Measurements from ENCODE around the gene CIB1. TPM values are rescaled to one million over a fixed set of nuclear protein-coding genes. Genes with fewer than 3 reads are reported as not detected.

The CIB1 gene
- total and polyA plus RNA-seq, 5 donors from 2014 or later: 148 to 263 (median 216) TPM

DNA sequence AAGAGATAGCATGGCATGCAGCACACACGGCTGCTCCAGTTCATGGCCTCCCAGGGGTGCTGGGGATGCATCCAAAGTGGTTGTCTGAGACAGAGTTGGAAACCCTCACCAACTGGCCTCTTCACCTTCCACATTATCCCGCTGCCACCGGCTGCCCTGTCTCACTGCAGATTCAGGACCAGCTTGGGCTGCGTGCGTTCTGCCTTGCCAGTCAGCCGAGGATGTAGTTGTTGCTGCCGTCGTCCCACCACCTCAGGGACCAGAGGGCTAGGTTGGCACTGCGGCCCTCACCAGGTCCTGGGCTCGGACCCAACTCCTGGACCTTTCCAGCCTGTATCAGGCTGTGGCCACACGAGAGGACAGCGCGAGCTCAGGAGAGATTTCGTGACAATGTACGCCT, 4.8 kb downstream of the CIB1 start:
- Histone ChIP-seq H3K9me3 (ENCODE audit: control insufficient read depth in 2 of 2, low read length in 2 of 2) (no peaks in the 10 kb centered on the region), H3K4me1 (ENCODE audit: control insufficient read depth, insufficient read depth, low read length, poor library complexity, severe bottlenecking) (peaks cover 41% of the 10 kb centered on the region), H3K4me3 (ENCODE audit: low read depth, low read length) (no peak overlapping the region), H3K36me3 (ENCODE audit: control insufficient read depth, insufficient read depth, low read length) (peaks cover 36% of the 10 kb centered on the region), H3K27ac (ENCODE audit: insufficient read depth, low read length, poor library complexity, severe bottlenecking) (no peak overlapping the region), H3K27me3 (ENCODE audit: control insufficient read depth, insufficient read depth, low read length) (no peaks in the 10 kb centered on the region)
- Mint-ChIP-seq H3K9me3 (no peaks in the 10 kb centered on the region), H3K4me3 (peak overlapping the region in 2 of 4 donors; percentile 22 to 47), H3K27me3 (no peaks in the 10 kb centered on the region), H3K27ac (peak overlapping the region; percentile 90 to 100 (median 98)), H3K36me3 (peaks cover 18% of the 10 kb centered on the region), H3K4me1 (peaks cover 9 to 40% (median 27%) of the 10 kb centered on the region in 4 donors)
- ATAC-seq (ENCODE audit: low read depth in 2 of 2) (no peak), DNase-seq (no peak)

DNA sequence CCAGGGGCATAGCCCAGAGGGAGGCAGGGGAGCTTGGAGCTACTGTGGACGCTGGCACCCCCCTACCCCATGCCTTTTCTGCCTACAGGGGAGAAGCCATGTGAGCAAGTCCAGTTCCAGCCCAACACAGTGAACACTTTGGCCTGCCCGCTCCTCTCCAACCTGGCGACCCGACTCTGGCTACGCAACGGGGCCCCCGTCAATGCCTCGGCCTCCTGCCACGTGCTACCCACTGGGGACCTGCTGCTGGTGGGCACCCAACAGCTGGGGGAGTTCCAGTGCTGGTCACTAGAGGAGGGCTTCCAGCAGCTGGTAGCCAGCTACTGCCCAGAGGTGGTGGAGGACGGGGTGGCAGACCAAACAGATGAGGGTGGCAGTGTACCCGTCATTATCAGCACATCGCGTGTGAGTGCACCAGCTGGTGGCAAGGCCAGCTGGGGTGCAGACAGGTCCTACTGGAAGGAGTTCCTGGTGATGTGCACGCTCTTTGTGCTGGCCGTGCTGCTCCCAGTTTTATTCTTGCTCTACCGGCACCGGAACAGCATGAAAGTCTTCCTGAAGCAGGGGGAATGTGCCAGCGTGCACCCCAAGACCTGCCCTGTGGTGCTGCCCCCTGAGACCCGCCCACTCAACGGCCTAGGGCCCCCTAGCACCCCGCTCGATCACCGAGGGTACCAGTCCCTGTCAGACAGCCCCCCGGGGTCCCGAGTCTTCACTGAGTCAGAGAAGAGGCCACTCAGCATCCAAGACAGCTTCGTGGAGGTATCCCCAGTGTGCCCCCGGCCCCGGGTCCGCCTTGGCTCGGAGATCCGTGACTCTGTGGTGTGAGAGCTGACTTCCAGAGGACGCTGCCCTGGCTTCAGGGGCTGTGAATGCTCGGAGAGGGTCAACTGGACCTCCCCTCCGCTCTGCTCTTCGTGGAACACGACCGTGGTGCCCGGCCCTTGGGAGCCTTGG, 5.6 kb downstream of the CIB1 start:
- ATAC-seq (ENCODE audit: low read depth in 2 of 2) (no peak), DNase-seq (no peak)
- Histone ChIP-seq H3K27ac (ENCODE audit: insufficient read depth, low read length, poor library complexity, severe bottlenecking) (peak overlapping the region; percentile 1), H3K4me1 (ENCODE audit: control insufficient read depth, insufficient read depth, low read length, poor library complexity, severe bottlenecking) (peaks cover 39% of the 10 kb centered on the region), H3K36me3 (ENCODE audit: control insufficient read depth, insufficient read depth, low read length) (peaks cover 41% of the 10 kb centered on the region), H3K4me3 (ENCODE audit: low read depth, low read length) (no peak overlapping the region), H3K9me3 (ENCODE audit: control insufficient read depth in 2 of 2, low read length in 2 of 2) (no peaks in the 10 kb centered on the region), H3K27me3 (ENCODE audit: control insufficient read depth, insufficient read depth, low read length) (no peaks in the 10 kb centered on the region)
- Mint-ChIP-seq H3K4me3 (no peak overlapping the region), H3K27ac (peak overlapping the region; percentile 7 to 100 (median 38)), H3K9me3 (no peaks in the 10 kb centered on the region), H3K4me1 (peaks cover 9 to 40% (median 27%) of the 10 kb centered on the region in 4 donors), H3K27me3 (no peaks in the 10 kb centered on the region), H3K36me3 (peaks cover 21% of the 10 kb centered on the region)

DNA sequence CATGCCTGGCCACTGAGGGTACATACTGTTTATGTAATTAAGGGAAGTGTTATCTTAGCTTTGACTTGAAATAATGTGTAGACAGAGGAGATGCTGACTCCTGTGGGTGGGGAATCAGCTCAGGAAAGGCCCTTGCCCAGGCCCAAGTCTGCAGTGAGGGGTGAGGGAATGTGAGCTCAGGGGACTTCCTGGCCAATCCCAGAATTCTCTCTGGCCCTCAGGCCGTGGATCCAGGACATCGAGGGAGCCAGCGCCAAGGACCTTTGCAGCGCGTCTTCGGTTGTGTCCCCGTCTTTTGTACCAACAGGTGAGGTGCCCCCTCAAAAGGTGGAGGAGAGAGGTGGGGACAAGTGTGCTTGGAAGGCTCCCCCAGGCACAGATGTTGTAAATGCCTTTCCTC, 6.4 kb downstream of the CIB1 start:
- no peak for DNase-seq
- peaks cover 31% of the 10 kb centered on the region for H3K4me1 ChIP-seq (ENCODE audit: control insufficient read depth, insufficient read depth, low read length, poor library complexity, severe bottlenecking)
- H3K4me3 ChIP-seq (ENCODE audit: low read depth, low read length): no peak overlapping the region
- no peaks in the 10 kb centered on the region for H3K27me3 Mint-ChIP-seq
- ATAC-seq (ENCODE audit: low read depth in 2 of 2): no peak
- H3K27ac ChIP-seq (ENCODE audit: insufficient read depth, low read length, poor library complexity, severe bottlenecking): no peak overlapping the region
- peaks cover 41% of the 10 kb centered on the region for H3K36me3 ChIP-seq (ENCODE audit: control insufficient read depth, insufficient read depth, low read length)
- H3K4me3 Mint-ChIP-seq: peak overlapping the region in 2 of 4 donors; percentile 29 to 32
- H3K9me3 Mint-ChIP-seq: no peaks in the 10 kb centered on the region
- H3K4me1 Mint-ChIP-seq: peaks cover 9 to 32% (median 23%) of the 10 kb centered on the region in 4 donors
- H3K9me3 ChIP-seq (ENCODE audit: control insufficient read depth in 2 of 2, low read length in 2 of 2): no peaks in the 10 kb centered on the region
- peaks cover 21% of the 10 kb centered on the region for H3K36me3 Mint-ChIP-seq
- H3K27ac Mint-ChIP-seq: no peak overlapping the region
- H3K27me3 ChIP-seq (ENCODE audit: control insufficient read depth, insufficient read depth, low read length): no peaks in the 10 kb centered on the region

DNA sequence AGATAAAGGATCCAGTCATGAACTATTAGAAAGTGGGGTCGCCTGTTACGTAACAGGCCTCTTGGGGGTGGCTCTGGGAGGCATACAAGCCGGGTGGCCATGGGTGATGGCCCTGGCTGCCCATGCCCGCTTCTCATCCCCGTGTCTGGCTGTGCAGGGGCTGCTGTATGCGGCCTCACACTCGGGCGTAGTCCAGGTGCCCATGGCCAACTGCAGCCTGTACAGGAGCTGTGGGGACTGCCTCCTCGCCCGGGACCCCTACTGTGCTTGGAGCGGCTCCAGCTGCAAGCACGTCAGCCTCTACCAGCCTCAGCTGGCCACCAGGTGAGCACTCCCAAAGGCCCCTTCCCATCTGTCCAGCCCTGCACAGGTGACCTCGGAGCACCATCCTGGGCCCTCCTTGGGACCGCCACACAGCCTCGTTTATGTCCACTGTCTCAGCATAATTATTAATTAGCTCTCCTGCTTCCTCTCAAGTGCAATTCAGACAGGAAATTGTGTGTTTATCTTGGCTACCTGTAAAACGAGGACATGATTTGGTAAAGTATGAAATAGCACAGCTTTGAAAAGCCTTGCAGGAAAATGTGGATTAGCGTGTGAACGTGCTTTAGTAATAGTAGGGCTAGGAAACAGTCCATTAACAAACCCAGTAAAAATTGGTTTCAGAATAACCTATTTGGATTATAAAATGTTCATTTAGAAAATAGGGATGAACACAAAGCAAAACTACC, 8.1 kb downstream of the CIB1 start:
- H3K27ac Mint-ChIP-seq: no peak overlapping the region

DNA sequence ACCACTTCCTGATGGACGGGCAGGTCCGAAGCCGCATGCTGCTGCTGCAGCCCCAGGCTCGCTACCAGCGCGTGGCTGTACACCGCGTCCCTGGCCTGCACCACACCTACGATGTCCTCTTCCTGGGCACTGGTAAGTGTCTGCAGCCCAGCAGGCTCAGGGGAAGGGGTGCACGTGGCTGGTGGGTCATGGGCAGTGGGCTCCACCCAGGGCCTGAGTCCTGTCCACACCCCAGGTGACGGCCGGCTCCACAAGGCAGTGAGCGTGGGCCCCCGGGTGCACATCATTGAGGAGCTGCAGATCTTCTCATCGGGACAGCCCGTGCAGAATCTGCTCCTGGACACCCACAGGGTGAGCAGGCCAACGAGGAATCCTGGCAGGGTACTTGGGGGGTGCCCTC, 8.7 kb downstream of the CIB1 start:
- Histone ChIP-seq H3K9me3 (ENCODE audit: control insufficient read depth in 2 of 2, low read length in 2 of 2) (no peaks in the 10 kb centered on the region), H3K27me3 (ENCODE audit: control insufficient read depth, insufficient read depth, low read length) (no peaks in the 10 kb centered on the region), H3K4me3 (ENCODE audit: low read depth, low read length) (no peak overlapping the region), H3K4me1 (ENCODE audit: control insufficient read depth, insufficient read depth, low read length, poor library complexity, severe bottlenecking) (peaks cover 8% of the 10 kb centered on the region), H3K27ac (ENCODE audit: insufficient read depth, low read length, poor library complexity, severe bottlenecking) (no peak overlapping the region), H3K36me3 (ENCODE audit: control insufficient read depth, insufficient read depth, low read length) (peaks cover 36% of the 10 kb centered on the region)
- Mint-ChIP-seq H3K4me1 (peaks cover 0 to 9% (median 7%) of the 10 kb centered on the region in 4 donors), H3K36me3 (peaks cover 13% of the 10 kb centered on the region), H3K9me3 (no peaks in the 10 kb centered on the region), H3K27ac (peak overlapping the region in 1 of 3 donors; percentile 74), H3K27me3 (no peaks in the 10 kb centered on the region), H3K4me3 (no peak overlapping the region)
- ATAC-seq (ENCODE audit: low read depth in 2 of 2) (no peak), DNase-seq (no peak)

More for the DNA sequence above, 8.1 kb downstream of the CIB1 start:
- Histone ChIP-seq H3K4me1 (ENCODE audit: control insufficient read depth, insufficient read depth, low read length, poor library complexity, severe bottlenecking) (peaks cover 15% of the 10 kb centered on the region), H3K27me3 (ENCODE audit: control insufficient read depth, insufficient read depth, low read length) (no peaks in the 10 kb centered on the region), H3K27ac (ENCODE audit: insufficient read depth, low read length, poor library complexity, severe bottlenecking) (no peak overlapping the region), H3K4me3 (ENCODE audit: low read depth, low read length) (no peak overlapping the region), H3K9me3 (ENCODE audit: control insufficient read depth in 2 of 2, low read length in 2 of 2) (no peaks in the 10 kb centered on the region), H3K36me3 (ENCODE audit: control insufficient read depth, insufficient read depth, low read length) (peaks cover 41% of the 10 kb centered on the region)
- Mint-ChIP-seq H3K27me3 (no peaks in the 10 kb centered on the region), H3K4me3 (no peak overlapping the region), H3K36me3 (peaks cover 13% of the 10 kb centered on the region), H3K4me1 (peaks cover 0 to 15% (median 9%) of the 10 kb centered on the region in 4 donors), H3K9me3 (no peaks in the 10 kb centered on the region)
- DNase-seq (no peak), ATAC-seq (ENCODE audit: low read depth in 2 of 2) (no peak)

DNA sequence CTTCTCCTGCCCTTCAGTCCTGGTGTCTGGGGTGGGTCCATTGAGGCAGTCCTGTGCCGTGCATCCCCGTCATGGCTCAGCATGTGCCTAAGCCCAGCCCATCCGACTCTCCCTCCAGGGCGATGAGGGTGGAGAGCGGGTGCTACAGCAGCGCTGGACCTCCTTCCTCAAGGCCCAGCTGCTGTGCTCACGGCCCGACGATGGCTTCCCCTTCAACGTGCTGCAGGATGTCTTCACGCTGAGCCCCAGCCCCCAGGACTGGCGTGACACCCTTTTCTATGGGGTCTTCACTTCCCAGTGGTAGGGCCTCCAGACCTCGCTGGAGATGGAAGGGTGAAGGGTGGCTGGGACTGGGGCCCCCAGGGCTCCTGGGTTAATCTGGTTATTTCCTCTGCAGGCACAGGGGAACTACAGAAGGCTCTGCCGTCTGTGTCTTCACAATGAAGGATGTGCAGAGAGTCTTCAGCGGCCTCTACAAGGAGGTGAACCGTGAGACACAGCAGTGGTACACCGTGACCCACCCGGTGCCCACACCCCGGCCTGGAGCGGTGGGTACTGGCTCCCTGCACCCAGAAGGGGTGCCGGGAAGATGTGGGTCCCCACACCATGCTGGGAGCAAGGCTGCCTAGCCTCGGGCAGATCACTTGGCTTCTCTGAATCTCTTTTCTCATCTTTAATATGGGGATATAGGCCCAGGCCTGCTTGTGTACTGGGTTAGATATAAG, 10.1 kb downstream of the CIB1 start:
- H3K4me3 ChIP-seq (ENCODE audit: low read depth, low read length): no peak overlapping the region
- Mint-ChIP-seq H3K4me1 (peaks cover 0 to 3% (median under 1%) of the 10 kb centered on the region in 4 donors), H3K9me3 (no peaks in the 10 kb centered on the region), H3K36me3 (peaks cover 7% of the 10 kb centered on the region), H3K4me3 (no peak overlapping the region), H3K27ac (no peak overlapping the region), H3K27me3 (no peaks in the 10 kb centered on the region)
- H3K27ac ChIP-seq (ENCODE audit: insufficient read depth, low read length, poor library complexity, severe bottlenecking): no peak overlapping the region
- no peaks in the 10 kb centered on the region for H3K9me3 ChIP-seq (ENCODE audit: control insufficient read depth in 2 of 2, low read length in 2 of 2)
- DNase-seq (no peak), ATAC-seq (ENCODE audit: low read depth in 2 of 2) (no peak)
- no peaks in the 10 kb centered on the region for H3K4me1 ChIP-seq (ENCODE audit: control insufficient read depth, insufficient read depth, low read length, poor library complexity, severe bottlenecking)
- no peaks in the 10 kb centered on the region for H3K27me3 ChIP-seq (ENCODE audit: control insufficient read depth, insufficient read depth, low read length)
- H3K36me3 ChIP-seq (ENCODE audit: control insufficient read depth, insufficient read depth, low read length): peaks cover 25% of the 10 kb centered on the region

DNA sequence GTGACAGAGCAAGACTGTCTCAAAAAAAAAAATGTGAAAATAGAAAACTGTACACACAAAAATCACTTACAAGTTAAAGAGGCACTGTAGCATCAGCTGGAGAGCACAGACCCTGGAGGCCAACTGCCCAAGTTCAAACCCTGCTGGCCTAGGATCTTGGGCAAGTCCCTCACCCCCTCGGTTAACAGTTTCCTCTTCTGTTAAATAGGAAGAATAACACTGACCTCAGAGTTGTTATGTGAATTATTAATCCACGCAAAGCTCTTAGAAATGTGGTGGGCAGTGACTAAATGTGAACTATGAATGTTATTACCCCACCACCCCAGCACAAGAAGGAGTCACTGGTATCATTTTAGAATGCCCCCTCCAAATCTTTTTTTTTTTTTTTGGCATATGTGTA, 11.2 kb downstream of the CIB1 start:
- DNase-seq (no peak), ATAC-seq (ENCODE audit: low read depth in 2 of 2) (no peak)
- Histone ChIP-seq H3K4me1 (ENCODE audit: control insufficient read depth, insufficient read depth, low read length, poor library complexity, severe bottlenecking) (no peaks in the 10 kb centered on the region), H3K9me3 (ENCODE audit: control insufficient read depth in 2 of 2, low read length in 2 of 2) (no peaks in the 10 kb centered on the region), H3K4me3 (ENCODE audit: low read depth, low read length) (no peak overlapping the region), H3K27me3 (ENCODE audit: control insufficient read depth, insufficient read depth, low read length) (no peaks in the 10 kb centered on the region), H3K36me3 (ENCODE audit: control insufficient read depth, insufficient read depth, low read length) (peaks cover 23% of the 10 kb centered on the region), H3K27ac (ENCODE audit: insufficient read depth, low read length, poor library complexity, severe bottlenecking) (no peak overlapping the region)
- Mint-ChIP-seq H3K36me3 (peaks cover 7% of the 10 kb centered on the region), H3K4me1 (peaks cover 0 to 4% (median under 1%) of the 10 kb centered on the region in 4 donors), H3K27ac (peak overlapping the region in 1 of 3 donors; percentile 43), H3K9me3 (no peaks in the 10 kb centered on the region), H3K27me3 (no peaks in the 10 kb centered on the region), H3K4me3 (no peak overlapping the region)
